Panc1 (cell line): Measurements from ENCODE around the gene TMEM121B. TPM values are rescaled to one million over a fixed set of nuclear protein-coding genes. Genes with fewer than 3 reads are reported as not detected.

Experiments
- ATAC-seq: fragments of 200-7000 bp; cut with Tn5 transposase; 2 replicates; pipeline ENCODE4 v1.9.1; 2020; ENCODE audit warnings: mild to moderate bottlenecking, moderate library complexity
- BruUV-seq: library from RNA; stranded (reverse); fragments of 400-500 nt; replicated peaks from 2 replicates; lab custom pipeline; 2021; lab: Mats Ljungman, UMichigan
- CTCF ChIA-PET: fragments of 300-600 bp; sonication (Branson Sonifier 250); formaldehyde crosslinking; loops from one replicate; lab custom pipeline; 2022; ENCODE audit warnings: antibody characterized with exemption; lab: Charles Lee
- POLR2A ChIA-PET: fragments of 300-600 bp; sonication (Branson Sonifier 250); formaldehyde crosslinking; loops from one replicate; lab custom pipeline; 2022; ENCODE audit warnings: antibody characterized with exemption; lab: Charles Lee
- DNase-seq: peaks from one replicate; pipeline ENCODE4 v3.0.0-alpha.2; 2010; ENCODE audit warnings: low read depth, low spot score
- H3K27ac ChIP-seq: 2 replicates; pipeline ENCODE4 v1.5.1; 2011; ENCODE audit warnings: mild to moderate bottlenecking, low read length, inconsistent platforms
- H3K27me3 ChIP-seq: fragments of 200-500 bp; sonication (Bioruptor generic); 2 replicates; pipeline ENCODE4 v1.6.0; 2014; ENCODE audit warnings: low read length, inconsistent platforms; ENCODE audit not compliant: control insufficient read depth, insufficient read depth
- H3K36me3 ChIP-seq: fragments of 200-500 bp; sonication (Bioruptor generic); 2 replicates; pipeline ENCODE4 v1.5.1; 2014; ENCODE audit warnings: inconsistent platforms, mild to moderate bottlenecking, low read length, moderate library complexity; ENCODE audit not compliant: control insufficient read depth, insufficient read depth
- H3K4me1 ChIP-seq: 2 replicates; pipeline ENCODE4 v1.5.1; 2011; ENCODE audit warnings: inconsistent platforms, mild to moderate bottlenecking, low read length, moderate library complexity; ENCODE audit not compliant: control insufficient read depth, insufficient read depth
- H3K4me3 ChIP-seq, 2 experiments: 2 replicates each; pipeline ENCODE4 v1.5.1; 2011 to 2012; ENCODE audit warnings: low read depth in 2 of 2, low read length in 2 of 2, mild to moderate bottlenecking in 2 of 2, inconsistent platforms in 1 of 2, moderate library complexity in 1 of 2
- H3K9me3 ChIP-seq: fragments of 200-500 bp; sonication (Bioruptor generic); 2 replicates; pipeline ENCODE4 v1.5.1; 2014; ENCODE audit warnings: low read depth, mild to moderate bottlenecking, inconsistent platforms, low read length, moderate library complexity; ENCODE audit not compliant: control insufficient read depth, insufficient read depth
- POLR2AphosphoS5 ChIP-seq: IDR thresholded peaks from 2 replicates; pipeline ENCODE4 v1.6.1; 2012; ENCODE audit warnings: mild to moderate bottlenecking, low read depth, low read length, moderate library complexity
- SIN3A ChIP-seq: IDR thresholded peaks from 2 replicates; pipeline ENCODE4 v1.6.1; 2012; ENCODE audit warnings: low read depth, mild to moderate bottlenecking, low read length, moderate library complexity, borderline replicate concordance; ENCODE audit not compliant: insufficient read depth
- TCF7L2 ChIP-seq: IDR thresholded peaks from 2 replicates; pipeline ENCODE4 v1.6.1; 2011; ENCODE audit warnings: mild to moderate bottlenecking, low read depth, low read length, inconsistent platforms
- in situ Hi-C: cut with HindIII; loops from 2 replicates; pipeline ENCODE4 v1.10.0; 2016; ENCODE audit warnings: low sequenced_read_pairs, low pct_unique_long_range_greater_than_20kb
- intact Hi-C: fragments of 100-400 bp; cut with micrococcal nuclease; formaldehyde crosslinking; loops from one replicate; pipeline ENCODE4 v1.10.0; 2022; ENCODE audit not compliant: unreplicated experiment
- total RNA-seq: library from RNA; stranded (reverse); gene quantifications from one replicate; pipeline ENCODE4 v1.2.1, GENCODE V29; 2021; ENCODE audit not compliant: unreplicated experiment
- TF ChIP-seq, protein P1 (sequence below), 2 experiments: IDR thresholded peaks; 2 replicates each; pipeline ENCODE4 v1.6.1; 2011 to 2012; ENCODE audit warnings: low read depth in 2 of 2, control low read depth in 1 of 2, low read length in 1 of 2, mild to moderate bottlenecking in 1 of 2, moderate library complexity in 1 of 2; ENCODE audit not compliant: insufficient read depth in 1 of 2
- TF ChIP-seq, protein P2 (sequence below): fragments of 450-650 bp; IDR thresholded peaks from 2 replicates; pipeline ENCODE4 v1.5.1; 2017; ENCODE audit warnings: mild to moderate bottlenecking

The TMEM121B gene
- total RNA-seq, 1 experiment from 2014 or later = 0.44 TPM

DNA sequence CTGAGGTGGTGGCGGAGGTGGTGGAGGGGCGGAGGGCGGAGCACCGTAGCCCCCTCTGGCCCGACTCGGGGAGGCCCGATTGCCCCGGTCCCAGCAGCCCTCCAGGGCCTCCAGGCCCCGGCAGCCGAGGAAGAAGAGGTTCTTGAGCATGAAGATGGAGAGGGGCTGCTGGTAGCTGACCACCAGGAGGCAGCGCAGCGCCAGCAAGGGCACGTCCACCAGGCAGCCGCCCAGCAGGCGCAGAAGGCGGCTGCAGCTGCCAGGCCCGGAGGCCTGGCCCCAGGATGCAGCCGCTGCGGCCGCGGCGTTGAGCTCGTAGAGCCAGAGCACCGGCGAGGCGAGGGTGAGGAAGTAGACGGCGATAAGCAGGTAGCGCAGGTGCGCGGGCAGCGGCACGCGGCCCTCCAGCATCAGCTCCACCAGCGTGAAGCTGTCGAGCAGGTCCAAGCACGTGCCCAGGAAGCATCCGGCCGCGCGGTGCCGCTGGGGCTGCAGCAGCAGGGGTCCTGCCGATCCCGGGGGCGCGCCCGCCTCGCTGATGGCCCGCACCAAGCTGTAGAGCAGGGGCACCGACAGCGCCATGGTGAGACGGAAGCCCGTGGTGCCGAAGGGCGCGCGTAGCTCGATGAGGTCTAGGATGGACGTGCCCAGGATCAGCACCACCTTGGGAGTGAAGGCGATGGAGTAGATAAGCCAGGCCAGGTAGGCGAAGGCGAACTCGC is 1.5 kb downstream of the TMEM121B start:
- POLR2A ChIA-PET = no interaction called here
- Histone ChIP-seq H3K27me3 (no peaks in the 10 kb centered on the region), H3K27ac (no peak overlapping the region), H3K4me1 (no peaks in the 10 kb centered on the region), H3K36me3 (no peaks in the 10 kb centered on the region), H3K4me3 (no peak overlapping the region), H3K9me3 (no peaks in the 10 kb centered on the region)
- no TSS peak for BruUV-seq
- intact Hi-C loops (no loop called here), in situ Hi-C loops (no loop called here)
- DNase-seq = no peak
- TF ChIP-seq POLR2AphosphoS5 (no peak), TCF7L2 (no peak)
- TF ChIP-seq, protein P1, sequence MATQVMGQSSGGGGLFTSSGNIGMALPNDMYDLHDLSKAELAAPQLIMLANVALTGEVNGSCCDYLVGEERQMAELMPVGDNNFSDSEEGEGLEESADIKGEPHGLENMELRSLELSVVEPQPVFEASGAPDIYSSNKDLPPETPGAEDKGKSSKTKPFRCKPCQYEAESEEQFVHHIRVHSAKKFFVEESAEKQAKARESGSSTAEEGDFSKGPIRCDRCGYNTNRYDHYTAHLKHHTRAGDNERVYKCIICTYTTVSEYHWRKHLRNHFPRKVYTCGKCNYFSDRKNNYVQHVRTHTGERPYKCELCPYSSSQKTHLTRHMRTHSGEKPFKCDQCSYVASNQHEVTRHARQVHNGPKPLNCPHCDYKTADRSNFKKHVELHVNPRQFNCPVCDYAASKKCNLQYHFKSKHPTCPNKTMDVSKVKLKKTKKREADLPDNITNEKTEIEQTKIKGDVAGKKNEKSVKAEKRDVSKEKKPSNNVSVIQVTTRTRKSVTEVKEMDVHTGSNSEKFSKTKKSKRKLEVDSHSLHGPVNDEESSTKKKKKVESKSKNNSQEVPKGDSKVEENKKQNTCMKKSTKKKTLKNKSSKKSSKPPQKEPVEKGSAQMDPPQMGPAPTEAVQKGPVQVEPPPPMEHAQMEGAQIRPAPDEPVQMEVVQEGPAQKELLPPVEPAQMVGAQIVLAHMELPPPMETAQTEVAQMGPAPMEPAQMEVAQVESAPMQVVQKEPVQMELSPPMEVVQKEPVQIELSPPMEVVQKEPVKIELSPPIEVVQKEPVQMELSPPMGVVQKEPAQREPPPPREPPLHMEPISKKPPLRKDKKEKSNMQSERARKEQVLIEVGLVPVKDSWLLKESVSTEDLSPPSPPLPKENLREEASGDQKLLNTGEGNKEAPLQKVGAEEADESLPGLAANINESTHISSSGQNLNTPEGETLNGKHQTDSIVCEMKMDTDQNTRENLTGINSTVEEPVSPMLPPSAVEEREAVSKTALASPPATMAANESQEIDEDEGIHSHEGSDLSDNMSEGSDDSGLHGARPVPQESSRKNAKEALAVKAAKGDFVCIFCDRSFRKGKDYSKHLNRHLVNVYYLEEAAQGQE (IDR thresholded peaks at IDR 0.05; ENCODE audit: insufficient read depth in 1 of 2, low read depth in 2 of 2, low read length in 1 of 2) = peak; percentile 27 to 71; a peak in 1 of 4 replicates
- TF ChIP-seq, protein P2, sequence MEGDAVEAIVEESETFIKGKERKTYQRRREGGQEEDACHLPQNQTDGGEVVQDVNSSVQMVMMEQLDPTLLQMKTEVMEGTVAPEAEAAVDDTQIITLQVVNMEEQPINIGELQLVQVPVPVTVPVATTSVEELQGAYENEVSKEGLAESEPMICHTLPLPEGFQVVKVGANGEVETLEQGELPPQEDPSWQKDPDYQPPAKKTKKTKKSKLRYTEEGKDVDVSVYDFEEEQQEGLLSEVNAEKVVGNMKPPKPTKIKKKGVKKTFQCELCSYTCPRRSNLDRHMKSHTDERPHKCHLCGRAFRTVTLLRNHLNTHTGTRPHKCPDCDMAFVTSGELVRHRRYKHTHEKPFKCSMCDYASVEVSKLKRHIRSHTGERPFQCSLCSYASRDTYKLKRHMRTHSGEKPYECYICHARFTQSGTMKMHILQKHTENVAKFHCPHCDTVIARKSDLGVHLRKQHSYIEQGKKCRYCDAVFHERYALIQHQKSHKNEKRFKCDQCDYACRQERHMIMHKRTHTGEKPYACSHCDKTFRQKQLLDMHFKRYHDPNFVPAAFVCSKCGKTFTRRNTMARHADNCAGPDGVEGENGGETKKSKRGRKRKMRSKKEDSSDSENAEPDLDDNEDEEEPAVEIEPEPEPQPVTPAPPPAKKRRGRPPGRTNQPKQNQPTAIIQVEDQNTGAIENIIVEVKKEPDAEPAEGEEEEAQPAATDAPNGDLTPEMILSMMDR = no peak; the same call in 1 of the 2 replicates
- no peak for ATAC-seq
- CTCF ChIA-PET = no interaction called here

DNA sequence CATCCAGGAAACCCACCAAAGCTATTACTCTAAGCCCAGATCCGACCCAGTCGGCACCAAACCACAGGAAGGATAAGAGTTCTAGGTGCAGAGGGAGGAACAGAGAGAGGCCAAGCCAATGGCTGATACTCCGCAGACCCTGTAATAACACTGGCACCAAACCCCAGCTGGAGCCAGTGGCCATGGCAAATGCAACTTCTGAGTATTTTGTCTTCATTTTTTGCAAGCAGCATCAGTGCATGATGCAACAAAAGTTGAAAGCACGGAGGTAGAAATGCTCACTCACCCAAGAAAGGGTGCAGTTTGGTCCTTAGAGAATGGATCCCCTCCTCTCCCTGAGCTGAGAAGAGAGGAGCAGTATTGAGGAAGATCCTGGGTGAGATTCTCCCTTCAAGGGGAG is 2.8 kb downstream of the TMEM121B start:
- intact Hi-C loops = no loop called here
- no peaks in the 10 kb centered on the region for H3K9me3 ChIP-seq
- TF ChIP-seq POLR2AphosphoS5 = no peak
- TF ChIP-seq, protein P1 (IDR thresholded peaks at IDR 0.05; ENCODE audit: insufficient read depth in 1 of 2, low read depth in 2 of 2, low read length in 1 of 2) = no peak
- TF ChIP-seq, protein P2 = no peak
- no peak for TF ChIP-seq TCF7L2
- no peak for TF ChIP-seq SIN3A
- POLR2A ChIA-PET = no interaction called here
- CTCF ChIA-PET = no interaction called here
- ATAC-seq (no peak), DNase-seq (no peak)
- H3K27me3 ChIP-seq = no peaks in the 10 kb centered on the region
- H3K4me1 ChIP-seq = no peaks in the 10 kb centered on the region
- BruUV-seq = no TSS peak
- H3K4me3 ChIP-seq = no peak overlapping the region
- in situ Hi-C loops = no loop called here
- H3K27ac ChIP-seq = no peak overlapping the region
- H3K36me3 ChIP-seq = no peaks in the 10 kb centered on the region
